Astrocyte of the cerebellum (primary cell): ENCODE measurements around the gene PTPRM.

ENCODE experiments used
- DNase-seq: peaks from one replicate; pipeline ENCODE4 v3.0.0-alpha.2; 2011; ENCODE audit warnings: low read depth
- H3K4me3 ChIP-seq: 2 replicates; pipeline ENCODE4 v1.5.1; 2011; ENCODE audit warnings: mild to moderate bottlenecking, low read depth, low read length, moderate library complexity
- in situ Hi-C: cut with HindIII; loops from 2 replicates; pipeline ENCODE4 v1.10.0; 2017; ENCODE audit warnings: low sequenced_read_pairs
- TF ChIP-seq, protein P1 (sequence below): IDR thresholded peaks from 2 replicates; pipeline ENCODE4 v1.5.1; 2012; ENCODE audit warnings: low read length, low read depth, moderate library complexity, mild to moderate bottlenecking; ENCODE audit errors: missing control alignments

Gene PTPRM

DNA sequence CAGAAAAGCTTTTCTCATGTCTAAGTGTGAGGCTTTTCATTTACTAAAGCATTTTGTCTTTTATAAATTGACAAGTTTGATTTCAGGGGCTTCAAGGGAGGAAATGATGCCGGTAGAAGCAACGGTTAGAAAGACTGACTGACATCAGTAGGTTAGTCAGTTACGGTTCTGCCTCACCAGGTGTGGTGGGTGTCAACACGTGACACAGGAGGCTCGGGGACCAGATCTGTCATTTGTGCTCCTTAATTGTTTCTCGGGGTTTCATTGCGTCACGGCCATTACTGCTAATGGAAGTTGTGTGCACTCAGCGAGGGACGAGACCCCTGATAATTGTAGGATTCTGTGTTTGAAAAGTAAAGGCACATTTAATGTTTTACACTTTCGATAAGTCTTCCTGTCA is 18.9 kb upstream of the PTPRM start:
- H3K4me3 ChIP-seq: no peak overlapping the region
- in situ Hi-C loops: no loop called here
- TF ChIP-seq, protein P1, sequence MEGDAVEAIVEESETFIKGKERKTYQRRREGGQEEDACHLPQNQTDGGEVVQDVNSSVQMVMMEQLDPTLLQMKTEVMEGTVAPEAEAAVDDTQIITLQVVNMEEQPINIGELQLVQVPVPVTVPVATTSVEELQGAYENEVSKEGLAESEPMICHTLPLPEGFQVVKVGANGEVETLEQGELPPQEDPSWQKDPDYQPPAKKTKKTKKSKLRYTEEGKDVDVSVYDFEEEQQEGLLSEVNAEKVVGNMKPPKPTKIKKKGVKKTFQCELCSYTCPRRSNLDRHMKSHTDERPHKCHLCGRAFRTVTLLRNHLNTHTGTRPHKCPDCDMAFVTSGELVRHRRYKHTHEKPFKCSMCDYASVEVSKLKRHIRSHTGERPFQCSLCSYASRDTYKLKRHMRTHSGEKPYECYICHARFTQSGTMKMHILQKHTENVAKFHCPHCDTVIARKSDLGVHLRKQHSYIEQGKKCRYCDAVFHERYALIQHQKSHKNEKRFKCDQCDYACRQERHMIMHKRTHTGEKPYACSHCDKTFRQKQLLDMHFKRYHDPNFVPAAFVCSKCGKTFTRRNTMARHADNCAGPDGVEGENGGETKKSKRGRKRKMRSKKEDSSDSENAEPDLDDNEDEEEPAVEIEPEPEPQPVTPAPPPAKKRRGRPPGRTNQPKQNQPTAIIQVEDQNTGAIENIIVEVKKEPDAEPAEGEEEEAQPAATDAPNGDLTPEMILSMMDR: no peak
- DNase-seq: no peak

DNA sequence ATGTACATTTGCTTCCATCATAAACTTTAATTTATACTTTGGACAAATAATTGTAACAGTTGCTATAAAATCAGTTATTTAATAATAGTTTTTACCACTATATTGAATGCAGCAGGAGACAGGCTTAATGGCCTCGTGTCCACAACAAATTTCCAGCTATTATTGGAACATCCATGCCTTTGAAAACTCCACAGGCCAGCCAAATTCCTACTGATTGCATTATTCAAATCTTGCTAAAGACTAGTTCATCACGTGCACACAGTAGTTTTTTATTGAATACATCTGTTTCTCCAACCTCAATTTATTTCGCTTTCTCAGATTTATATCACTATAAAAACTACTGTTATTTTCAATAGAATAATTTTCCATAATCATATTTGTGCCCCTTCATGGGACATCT is 18.4 kb upstream of the PTPRM start:
- TF ChIP-seq, protein P1: no peak
- no peak for DNase-seq
- H3K4me3 ChIP-seq: no peak overlapping the region
- in situ Hi-C loops: no loop called here

DNA sequence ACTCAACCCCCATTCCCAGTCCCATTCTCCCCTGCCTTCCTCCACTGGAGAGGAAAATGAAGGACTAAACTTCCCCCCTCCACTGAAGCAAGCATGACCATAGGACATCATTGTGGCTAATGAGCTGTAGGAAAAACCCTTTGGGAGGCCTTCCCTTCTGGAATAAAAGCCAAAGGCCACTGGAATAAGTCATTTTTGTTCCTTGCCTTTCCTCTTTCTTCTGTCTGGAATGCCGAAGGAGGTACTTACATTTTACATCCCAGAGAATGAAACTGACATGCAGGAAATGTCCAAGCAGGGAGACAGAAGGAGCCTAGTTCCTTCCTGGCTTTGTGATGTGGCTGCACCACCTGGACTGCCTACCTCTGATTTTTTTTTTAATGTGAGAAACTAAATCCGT is 9.1 kb upstream of the PTPRM start:
- TF ChIP-seq, protein P1: no peak
- DNase-seq: no peak
- in situ Hi-C loops: no loop called here
- no peak overlapping the region for H3K4me3 ChIP-seq

DNA sequence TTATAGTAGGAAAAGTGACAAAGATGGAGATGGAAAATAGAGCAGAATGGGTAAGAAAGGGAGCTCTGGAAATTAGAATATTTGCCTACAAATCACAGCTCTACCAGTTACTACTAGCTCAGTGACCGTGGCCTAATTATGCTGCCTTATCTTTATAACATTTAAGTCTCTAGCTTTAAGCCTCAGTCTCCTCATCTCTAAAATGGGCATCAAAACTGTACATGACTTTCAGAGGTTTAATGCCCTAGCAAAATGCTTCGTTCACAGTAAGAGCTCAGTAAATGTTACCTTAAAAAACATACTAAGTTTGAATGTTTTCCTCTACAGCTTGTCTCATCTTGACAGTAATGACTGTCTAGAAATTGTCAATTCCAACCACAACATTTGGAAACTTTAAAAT is 8.3 kb upstream of the PTPRM start:
- no peak for DNase-seq
- no peak overlapping the region for H3K4me3 ChIP-seq
- TF ChIP-seq, protein P1: no peak
- in situ Hi-C loops: no loop called here

DNA sequence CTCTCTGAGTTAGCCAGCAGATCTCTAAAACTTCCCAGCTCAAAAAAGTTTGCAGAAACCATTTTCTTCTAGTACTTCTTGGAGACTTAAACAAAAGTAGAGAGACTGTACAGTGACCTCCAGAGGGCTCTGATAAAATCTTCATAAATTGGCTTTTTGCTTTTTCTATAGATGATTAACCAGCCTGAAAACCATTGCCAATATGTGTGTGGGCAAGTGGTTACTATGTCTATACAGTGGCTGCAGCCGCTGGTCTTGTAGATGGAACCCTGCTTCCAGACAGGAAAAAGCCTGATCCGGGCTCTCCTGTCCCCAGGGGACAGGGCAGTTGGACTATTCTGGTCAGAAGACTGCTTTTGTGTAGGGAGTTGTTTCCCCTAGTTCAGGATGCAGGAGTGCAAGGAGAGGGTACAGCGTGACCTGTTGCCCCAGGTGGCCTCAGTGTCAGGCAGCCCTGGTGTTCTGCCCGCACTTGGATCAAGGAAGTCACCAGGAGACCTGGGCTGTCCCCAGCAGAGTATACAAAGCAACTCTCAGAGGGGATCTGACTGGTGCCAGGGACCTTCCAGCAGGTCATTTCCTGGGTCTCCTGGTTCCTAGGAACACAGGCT is 7.3 kb upstream of the PTPRM start:
- DNase-seq: no peak
- no peak overlapping the region for H3K4me3 ChIP-seq
- in situ Hi-C loops: no loop called here
- TF ChIP-seq, protein P1: no peak

DNA sequence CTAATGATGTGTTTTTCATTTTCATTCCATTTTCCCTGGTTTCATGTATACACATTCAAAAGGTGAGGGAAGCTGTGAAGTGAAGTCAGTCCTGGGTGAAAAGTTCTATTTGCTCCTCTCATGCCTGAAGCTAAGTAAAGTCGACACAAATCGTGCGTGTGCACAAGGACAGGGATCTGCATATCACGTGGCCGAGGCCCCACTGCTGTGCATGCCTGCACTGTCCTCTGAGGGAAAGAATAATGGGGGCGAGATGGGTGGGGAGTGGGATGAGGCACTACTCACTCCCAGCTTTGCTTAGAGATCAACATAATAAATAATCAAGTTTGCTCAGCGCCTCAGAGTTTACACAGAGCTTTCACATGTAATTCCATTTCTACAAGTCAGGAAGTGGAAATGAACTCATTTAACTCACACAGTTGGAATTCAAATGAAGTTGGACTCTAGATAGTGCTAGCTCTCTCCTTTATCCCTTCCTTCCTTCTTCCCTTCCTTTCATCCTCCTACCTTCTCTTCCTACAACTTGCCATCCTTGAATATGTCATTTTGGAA is 5.1 kb upstream of the PTPRM start:
- TF ChIP-seq, protein P1: no peak
- in situ Hi-C loops: no loop called here
- no peak overlapping the region for H3K4me3 ChIP-seq
- no peak for DNase-seq

DNA sequence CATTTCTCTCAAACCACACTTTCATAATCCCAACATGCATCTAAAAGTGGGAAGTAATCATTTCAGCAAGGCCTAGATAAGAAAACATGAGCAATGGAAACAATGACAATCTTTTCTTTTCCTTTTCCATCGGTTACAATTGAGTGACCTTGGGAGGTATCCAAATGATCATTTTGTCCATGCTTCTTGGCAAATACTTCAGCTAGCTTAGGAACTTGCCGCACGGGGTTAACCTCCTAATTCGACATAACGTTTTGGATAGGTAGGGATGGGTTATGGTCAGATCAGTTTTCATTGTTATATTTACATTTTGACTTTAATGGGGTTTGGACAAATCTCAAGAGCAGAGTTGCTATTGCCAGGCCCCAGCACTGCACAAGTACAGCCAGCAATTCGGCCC is 4.6 kb upstream of the PTPRM start:
- no peak for DNase-seq
- H3K4me3 ChIP-seq: no peak overlapping the region
- in situ Hi-C loops: no loop called here
- TF ChIP-seq, protein P1: no peak
